ENCODE results near the gene SLC25A48.

Gene SLC25A48

GRCh38 chr5:135834639-135835529 lies at the start of gene SLC25A48:
Gene SLC25A48, plus strand, starts transcription at chr5:135834663. Its CDS starts 185 bp downstream, at chr5:135834848.
- DNase-seq = peak; percentile 18 to 40

- DNase-seq = no peak
These were observed 33.8 kb upstream of the SLC25A48 start for GRCh38 chr5:135800656-135801055.

- no peak for DNase-seq
These were observed 24.1 kb upstream of the SLC25A48 start for GRCh38 chr5:135810188-135810943.

- DNase-seq = no peak
These were observed 23.5 kb upstream of the SLC25A48 start for GRCh38 chr5:135811007-135811406.

- DNase-seq = no peak
These were observed 20.7 kb upstream of the SLC25A48 start for GRCh38 chr5:135813758-135814157.

- DNase-seq = no peak
These were observed 20.1 kb upstream of the SLC25A48 start for GRCh38 chr5:135814316-135814715.

GRCh38 chr5:135814812-135815211 lies 19.7 kb upstream of the SLC25A48 start:
- no peak for DNase-seq

GRCh38 chr5:135821061-135821801 lies 13.2 kb upstream of the SLC25A48 start:
- DNase-seq = no peak

- no peak for DNase-seq
These were observed 12.7 kb upstream of the SLC25A48 start for GRCh38 chr5:135821802-135822201.

- no peak for DNase-seq
These were observed 12.2 kb upstream of the SLC25A48 start for GRCh38 chr5:135822286-135822685.

- DNase-seq = no peak
These were observed 11.5 kb upstream of the SLC25A48 start for GRCh38 chr5:135822959-135823358.

- DNase-seq = no peak
These were observed 10.6 kb upstream of the SLC25A48 start for GRCh38 chr5:135823881-135824280.

- no peak for DNase-seq
These were observed 9.9 kb upstream of the SLC25A48 start for GRCh38 chr5:135824541-135825041.

GRCh38 chr5:135825373-135826220 lies 8.9 kb upstream of the SLC25A48 start:
- DNase-seq = no peak

GRCh38 chr5:135826221-135826525 lies 8.3 kb upstream of the SLC25A48 start:
- DNase-seq = no peak

GRCh38 chr5:135826994-135827671 lies 7.3 kb upstream of the SLC25A48 start:
- no peak for DNase-seq

GRCh38 chr5:135827965-135828781 lies 6.3 kb upstream of the SLC25A48 start:
- no peak for DNase-seq

- DNase-seq = no peak
These were observed 5.7 kb upstream of the SLC25A48 start for GRCh38 chr5:135828782-135829127.

- no peak for DNase-seq
These were observed 5.3 kb upstream of the SLC25A48 start for GRCh38 chr5:135829179-135829578.

- DNase-seq = peak; percentile 61 to 77
These were observed 4.6 kb upstream of the SLC25A48 start for GRCh38 chr5:135829681-135830383.
